GM23248 (cell line): Measurements from ENCODE around the gene PPP1R16B. TPM values are rescaled to one million over a fixed set of nuclear protein-coding genes. Genes with fewer than 3 reads are reported as not detected.

Source experiments
- DNase-seq: peaks from one replicate; pipeline ENCODE4 v3.0.0-alpha.2; 2015
- H2AFZ ChIP-seq: fragments of 200-600 bp; sonication (generic); 2 replicates; pipeline ENCODE4 v1.6.1; 2016; ENCODE audit warnings: antibody characterized with exemption
- H3F3A ChIP-seq: fragments of 200-600 bp; sonication (generic); 2 replicates; pipeline ENCODE4 v1.6.1; 2016; ENCODE audit warnings: mild to moderate bottlenecking, antibody characterized with exemption, mixed run types; ENCODE audit not compliant: insufficient read depth
- H3K27ac ChIP-seq: fragments of 200-600 bp; sonication (generic); 2 replicates; pipeline ENCODE4 v1.5.1; 2016; ENCODE audit warnings: mild to moderate bottlenecking
- H3K27me3 ChIP-seq: fragments of 200-600 bp; sonication (generic); replicated peaks from 2 replicates; pipeline ENCODE4 v1.6.1; 2016; ENCODE audit warnings: mild to moderate bottlenecking; ENCODE audit not compliant: insufficient read depth
- H3K36me3 ChIP-seq: fragments of 200-600 bp; sonication (generic); 2 replicates; pipeline ENCODE4 v1.6.1; 2016; ENCODE audit warnings: low read depth, mild to moderate bottlenecking
- H3K4me1 ChIP-seq: fragments of 200-600 bp; sonication (generic); 2 replicates; pipeline ENCODE4 v1.6.1; 2016; ENCODE audit warnings: mild to moderate bottlenecking; ENCODE audit not compliant: insufficient read depth
- H3K4me2 ChIP-seq: fragments of 200-600 bp; sonication (generic); one replicate; pipeline ENCODE4 v1.6.1; 2016; ENCODE audit warnings: mild to moderate bottlenecking; ENCODE audit not compliant: unreplicated experiment
- H3K4me3 ChIP-seq: fragments of 200-600 bp; sonication (generic); 2 replicates; pipeline ENCODE4 v1.5.1; 2016; ENCODE audit warnings: mild to moderate bottlenecking
- H3K79me2 ChIP-seq: fragments of 200-600 bp; sonication (generic); 2 replicates; pipeline ENCODE4 v1.6.1; 2016; ENCODE audit warnings: mild to moderate bottlenecking; ENCODE audit not compliant: insufficient read depth
- H3K9ac ChIP-seq: fragments of 200-600 bp; sonication (generic); 2 replicates; pipeline ENCODE4 v1.6.1; 2016; ENCODE audit warnings: mild to moderate bottlenecking
- H3K9me2 ChIP-seq: fragments of 200-600 bp; sonication (generic); 2 replicates; pipeline ENCODE4 v1.6.1; 2016; ENCODE audit warnings: mixed run types, mild to moderate bottlenecking, moderate library complexity; ENCODE audit not compliant: insufficient read depth
- H3K9me3 ChIP-seq: fragments of 200-600 bp; sonication (generic); one replicate; pipeline ENCODE4 v1.6.1; 2017; ENCODE audit warnings: low read depth
- H4K20me1 ChIP-seq: fragments of 200-600 bp; sonication (generic); 2 replicates; pipeline ENCODE4 v1.6.0; 2016; ENCODE audit not compliant: insufficient read depth
- EZH2 ChIP-seq: fragments of 200-600 bp; sonication (generic); IDR thresholded peaks from 2 replicates; pipeline ENCODE4 v1.6.1; 2018; ENCODE audit warnings: antibody characterized with exemption, mild to moderate bottlenecking; ENCODE audit not compliant: insufficient read depth, poor library complexity, severe bottlenecking
- EZH2phosphoT487 ChIP-seq: fragments of 200-600 bp; sonication (generic); IDR thresholded peaks from 2 replicates; pipeline ENCODE4 v1.6.1; 2018; ENCODE audit warnings: antibody characterized with exemption, moderate library complexity, mild to moderate bottlenecking, low read depth; ENCODE audit not compliant: insufficient read depth
- WGBS, 2 experiments: methylation state at CpG; one replicate each; pipeline ENCODE4 v1.1.6; 2015 to 2017; ENCODE audit warnings: low lambda C conversion rate in 2 of 2, low coverage in 1 of 2; ENCODE audit errors: missing lambda C conversion rate in 2 of 2; 5-methylcytosine and 5-hydroxymethylcytosine counted together
- in situ Hi-C: fragments of 300-500 bp; cut with MboI; formaldehyde crosslinking; loops from 2 replicates; pipeline ENCODE4 v1.15.0; 2020
- polyA plus RNA-seq: library from polyadenylated mRNA; unstranded; fragments of >200 nt; fragmentation: Nextera tagmentation; extraction: Ambion mirVana; gene quantifications from 2 replicates; pipeline ENCODE4 v1.2.1, GENCODE V29; 2016
- total RNA-seq: library from RNA; depleted of rRNA; stranded (reverse); fragments of >200 nt; shearing (Covaris generic); gene quantifications from 2 replicates; pipeline ENCODE4 v1.2.3, GENCODE V29; 2014

The PPP1R16B gene
- total and polyA plus RNA-seq, 2 experiments from 2014 or later, result not detected

- Histone ChIP-seq H3K9me3 (no peaks in the 10 kb centered on the region), H3K4me2 (no peak overlapping the region), H3K9me2 (no peaks in the 10 kb centered on the region), H3F3A (0 out of 2 replicates have a peak, but pooled peaks cover under 1% of the 10 kb centered on the region), H2AFZ (no peak overlapping the region), H3K4me1 (peaks cover 8% of the 10 kb centered on the region), H3K27ac (no peak overlapping the region), H3K27me3 (no peaks in the 10 kb centered on the region), H4K20me1 (no peaks in the 10 kb centered on the region), H3K79me2 (no peaks in the 10 kb centered on the region), H3K4me3 (no peak overlapping the region), H3K9ac (no peak overlapping the region), H3K36me3 (peaks cover 16% of the 10 kb centered on the region)
- WGBS, 2 experiments, result 94 to 97% methylated on average over 13 of the region's 13 CpGs
- in situ Hi-C loops, result no loop called here
- TF ChIP-seq EZH2 (no peak), EZH2phosphoT487 (no peak)
- DNase-seq, result no peak
Measured at GRCh38 chr20:38769376-38770295, 35.9 kb upstream of the PPP1R16B start.

GRCh38 chr20:38770546-38770945, 35.0 kb upstream of the PPP1R16B start:
- no peak for TF ChIP-seq EZH2
- TF ChIP-seq EZH2phosphoT487, result no peak
- Histone ChIP-seq H3K4me2 (no peak overlapping the region), H3K9ac (no peak overlapping the region), H3K27me3 (no peaks in the 10 kb centered on the region), H3K9me3 (no peaks in the 10 kb centered on the region), H3F3A (no peaks in the 10 kb centered on the region), H2AFZ (no peak overlapping the region), H3K4me1 (no peaks in the 10 kb centered on the region), H3K4me3 (no peak overlapping the region), H3K79me2 (no peaks in the 10 kb centered on the region), H3K9me2 (no peaks in the 10 kb centered on the region), H3K36me3 (peaks cover 15% of the 10 kb centered on the region), H4K20me1 (no peaks in the 10 kb centered on the region), H3K27ac (no peak overlapping the region)
- in situ Hi-C loops, result no loop called here
- WGBS, 2 experiments, result 82 to 86% methylated on average over 3 of the region's 3 CpGs
- DNase-seq, result no peak

- Histone ChIP-seq H3K27me3 (no peaks in the 10 kb centered on the region), H3K9me2 (no peaks in the 10 kb centered on the region), H3K27ac (no peak overlapping the region), H3K4me3 (no peak overlapping the region), H3K4me2 (no peak overlapping the region), H3F3A (no peaks in the 10 kb centered on the region), H3K9ac (no peak overlapping the region), H3K9me3 (no peaks in the 10 kb centered on the region), H3K4me1 (no peaks in the 10 kb centered on the region), H3K36me3 (peaks cover 10% of the 10 kb centered on the region), H2AFZ (no peak overlapping the region), H4K20me1 (no peaks in the 10 kb centered on the region), H3K79me2 (no peaks in the 10 kb centered on the region)
- no peak for DNase-seq
- no peak for TF ChIP-seq EZH2phosphoT487
- TF ChIP-seq EZH2, result no peak
- in situ Hi-C loops, result no loop called here
- WGBS, 2 experiments, result 89% methylated on average over 7 of the region's 7 CpGs
Measured at GRCh38 chr20:38770970-38771369, 34.5 kb upstream of the PPP1R16B start.

GRCh38 chr20:38771621-38772020, 33.9 kb upstream of the PPP1R16B start:
- Histone ChIP-seq H2AFZ (no peak overlapping the region), H3K9ac (no peak overlapping the region), H3K79me2 (no peaks in the 10 kb centered on the region), H3K4me3 (no peak overlapping the region), H3K9me2 (no peaks in the 10 kb centered on the region), H3F3A (no peaks in the 10 kb centered on the region), H3K4me2 (no peak overlapping the region), H3K36me3 (peaks cover 9% of the 10 kb centered on the region), H3K4me1 (no peaks in the 10 kb centered on the region), H3K9me3 (no peaks in the 10 kb centered on the region), H3K27me3 (no peaks in the 10 kb centered on the region), H3K27ac (no peak overlapping the region), H4K20me1 (no peaks in the 10 kb centered on the region)
- 97 to 99% methylated on average over 6 to 7 of the region's 7 CpGs for WGBS, 2 experiments
- TF ChIP-seq EZH2phosphoT487 (no peak), EZH2 (no peak)
- in situ Hi-C loops, result no loop called here
- DNase-seq, result no peak
